H9 (cell line): ENCODE measurements around the gene MYO15B. TPM values are rescaled to one million over a fixed set of nuclear protein-coding genes. Genes with fewer than 3 reads are reported as not detected.

Source experiments
- DNase-seq: peaks from one replicate; pipeline ENCODE4 v3.0.0-alpha.2; 2017
- H2AFZ ChIP-seq: one replicate; pipeline ENCODE4 v1.6.1; 2013; ENCODE audit warnings: mild to moderate bottlenecking, low read length, control low read depth, moderate library complexity
- H2AK5ac ChIP-seq: 2 replicates; pipeline ENCODE4 v1.6.1; 2013; ENCODE audit warnings: low read length, control low read depth, mixed read lengths; ENCODE audit not compliant: insufficient read length
- H2BK120ac ChIP-seq: one replicate; pipeline ENCODE4 v1.6.1; 2013; ENCODE audit warnings: low read depth, mild to moderate bottlenecking, low read length, control low read depth, inconsistent platforms; ENCODE audit not compliant: poor library complexity, severe bottlenecking
- H2BK12ac ChIP-seq: 2 replicates; pipeline ENCODE4 v1.6.1; 2013; ENCODE audit warnings: low read length, control low read depth, mixed read lengths, low read depth; ENCODE audit not compliant: insufficient read length
- H2BK15ac ChIP-seq: 2 replicates; pipeline ENCODE4 v1.6.1; 2013; ENCODE audit warnings: low read depth, low read length, control low read depth
- H2BK20ac ChIP-seq: one replicate; pipeline ENCODE4 v1.6.1; 2013; ENCODE audit warnings: low read depth, mild to moderate bottlenecking, low read length, control low read depth, inconsistent platforms; ENCODE audit not compliant: poor library complexity, severe bottlenecking
- H2BK5ac ChIP-seq: 2 replicates; pipeline ENCODE4 v1.6.1; 2013; ENCODE audit warnings: low read length, control low read depth, mixed read lengths; ENCODE audit not compliant: insufficient read length
- H3K14ac ChIP-seq: 2 replicates; pipeline ENCODE4 v1.6.1; 2013; ENCODE audit warnings: low read length, control low read depth; ENCODE audit not compliant: insufficient read depth
- H3K18ac ChIP-seq: 2 replicates; pipeline ENCODE4 v1.6.1; 2013; ENCODE audit warnings: low read depth, mild to moderate bottlenecking, mixed read lengths, low read length, control low read depth; ENCODE audit not compliant: insufficient read length
- H3K23ac ChIP-seq: 2 replicates; pipeline ENCODE4 v1.6.1; 2013; ENCODE audit warnings: low read length, control low read depth, mixed read lengths, low read depth; ENCODE audit not compliant: insufficient read length
- H3K23me2 ChIP-seq: 2 replicates; pipeline ENCODE4 v1.6.1; 2013; ENCODE audit warnings: low read depth, mild to moderate bottlenecking, mixed read lengths, low read length, control low read depth; ENCODE audit not compliant: insufficient read length, poor library complexity, severe bottlenecking
- H3K27ac ChIP-seq: 2 replicates; pipeline ENCODE4 v1.5.1; 2013; ENCODE audit warnings: low read length, control low read depth, mixed read lengths, low read depth; ENCODE audit not compliant: insufficient read length
- H3K27me3 ChIP-seq: 2 replicates; pipeline ENCODE4 v1.6.1; 2013; ENCODE audit warnings: low read length, control low read depth, inconsistent platforms; ENCODE audit not compliant: insufficient read depth
- H3K4ac ChIP-seq: 2 replicates; pipeline ENCODE4 v1.6.1; 2013; ENCODE audit warnings: low read depth, mild to moderate bottlenecking, control low read depth, inconsistent platforms, low read length, moderate library complexity
- H3K4me1 ChIP-seq: 2 replicates; pipeline ENCODE4 v1.6.1; 2013; ENCODE audit warnings: low read length, control low read depth, inconsistent platforms; ENCODE audit not compliant: insufficient read depth
- H3K4me2 ChIP-seq: 2 replicates; pipeline ENCODE4 v1.6.1; 2013; ENCODE audit warnings: low read length, control low read depth, mixed read lengths; ENCODE audit not compliant: insufficient read length, insufficient read depth
- H3K56ac ChIP-seq: 2 replicates; pipeline ENCODE4 v1.6.1; 2013; ENCODE audit warnings: low read depth, mild to moderate bottlenecking, mixed read lengths, low read length, control low read depth; ENCODE audit not compliant: insufficient read length
- H3K79me1 ChIP-seq: 2 replicates; pipeline ENCODE4 v1.6.1; 2013; ENCODE audit warnings: low read depth, mild to moderate bottlenecking, moderate library complexity, low read length, control low read depth, inconsistent platforms; ENCODE audit not compliant: insufficient read depth, poor library complexity, severe bottlenecking
- H3K79me2 ChIP-seq: 2 replicates; pipeline ENCODE4 v1.6.1; 2013; ENCODE audit warnings: low read length, control low read depth, inconsistent platforms; ENCODE audit not compliant: insufficient read depth
- H3K9ac ChIP-seq: 2 replicates; pipeline ENCODE4 v1.6.1; 2013; ENCODE audit warnings: low read length, control low read depth, mixed read lengths; ENCODE audit not compliant: insufficient read length; ENCODE audit errors: extremely low read depth
- H3K9me3 ChIP-seq: one replicate; pipeline ENCODE4 v1.6.1; 2013; ENCODE audit warnings: low read depth, low read length, inconsistent platforms; ENCODE audit not compliant: control insufficient read depth
- H3T11ph ChIP-seq: one replicate; pipeline ENCODE4 v1.6.1; 2013; ENCODE audit warnings: mild to moderate bottlenecking, low read length, control low read depth, inconsistent platforms
- H4K20me1 ChIP-seq: one replicate; pipeline ENCODE4 v1.6.1; 2013; ENCODE audit not compliant: control insufficient read depth, insufficient read length, insufficient read depth
- H4K5ac ChIP-seq: 2 replicates; pipeline ENCODE4 v1.6.1; 2013; ENCODE audit warnings: low read depth, mild to moderate bottlenecking, mixed read lengths, low read length, control low read depth; ENCODE audit not compliant: insufficient read length
- H4K8ac ChIP-seq: replicated peaks from 2 replicates; pipeline ENCODE4 v1.6.1; 2013; ENCODE audit warnings: low read length, control low read depth, mixed read lengths, low read depth; ENCODE audit not compliant: insufficient read length
- H4K91ac ChIP-seq: 2 replicates; pipeline ENCODE4 v1.6.1; 2013; ENCODE audit warnings: low read depth, mild to moderate bottlenecking, moderate library complexity, mixed read lengths, low read length, control low read depth; ENCODE audit not compliant: insufficient read length
- H3K27ac Mint-ChIP-seq, 3 experiments: 2 replicates in 2 of 3; 3 replicates in 1 of 3; pipeline ENCODE4 v1.8.0; 2020 to 2021; ENCODE audit warnings: mixed read lengths in 3 of 3, mild to moderate bottlenecking in 1 of 3, moderate library complexity in 1 of 3
- H3K27me3 Mint-ChIP-seq: 2 replicates; pipeline ENCODE4 v1.8.0; 2021; ENCODE audit warnings: low read depth, mild to moderate bottlenecking, moderate library complexity, mixed read lengths
- H3K36me3 Mint-ChIP-seq, 3 experiments: 2 replicates in 2 of 3; 3 replicates in 1 of 3; pipeline ENCODE4 v1.8.0; 2020 to 2021; ENCODE audit warnings: low read depth in 3 of 3, mixed read lengths in 3 of 3; ENCODE audit not compliant: insufficient read depth in 1 of 3
- H3K4me1 Mint-ChIP-seq, 2 experiments: 2 replicates each; pipeline ENCODE4 v1.8.0; 2020; ENCODE audit warnings: mixed read lengths in 2 of 2
- H3K4me3 Mint-ChIP-seq, 2 experiments: 2 replicates in 1 of 2; 3 replicates in 1 of 2; pipeline ENCODE4 v1.8.0; 2020 to 2021; ENCODE audit warnings: mild to moderate bottlenecking in 2 of 2, mixed read lengths in 2 of 2, moderate library complexity in 1 of 2
- H3K9me3 Mint-ChIP-seq, 2 experiments: 2 replicates in 1 of 2; 3 replicates in 1 of 2; pipeline ENCODE4 v1.8.0; 2020; ENCODE audit warnings: mild to moderate bottlenecking in 2 of 2, mixed read lengths in 2 of 2, moderate library complexity in 1 of 2
- WGBS: extraction: QIAGEN DNeasy Blood & Tissue Kit; methylation state at CpG from one replicate; pipeline ENCODE4 v1.1.7; 2013; ENCODE audit warnings: missing lambda C conversion rate, low lambda C conversion rate, mixed read lengths; ENCODE audit not compliant: insufficient read length; ENCODE audit errors: extremely low coverage; 5-methylcytosine and 5-hydroxymethylcytosine counted together
- total RNA-seq: library from RNA; stranded (reverse); gene quantifications from 2 replicates; pipeline ENCODE4 v1.2.1, GENCODE V29; 2021
- TF ChIP-seq, protein P1 (sequence below): fragments of 200-600 bp; sonication (generic); conservative IDR thresholded peaks from 3 replicates; pipeline ENCODE4 v1.8.0; 2021; ENCODE audit warnings: antibody characterized with exemption, mild to moderate bottlenecking

MYO15B gene
- total RNA-seq, 1 experiment from 2014 or later, result 41.9 TPM

DNA sequence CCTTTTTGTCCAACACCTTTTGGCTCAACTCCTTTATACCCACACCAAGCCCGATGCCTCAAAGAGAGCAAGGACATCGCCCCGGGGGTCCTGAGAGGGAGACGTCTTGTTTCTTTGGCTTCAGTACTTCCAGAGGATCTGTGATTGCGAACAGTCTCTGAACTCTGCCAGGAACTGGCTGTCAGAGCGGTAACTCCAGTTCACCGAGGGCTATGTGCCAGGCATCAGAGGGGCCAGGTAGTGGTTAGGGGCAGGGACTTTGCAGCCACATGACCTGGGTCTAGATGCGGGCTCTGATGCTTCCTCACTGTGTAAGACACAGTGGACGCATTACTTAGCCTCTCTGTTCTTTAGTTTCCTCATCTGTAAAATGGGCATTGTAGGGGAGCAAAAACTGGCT is 40.5 kb upstream of the MYO15B start:
- Histone ChIP-seq H4K5ac (no peak overlapping the region), H3K79me1 (no peaks in the 10 kb centered on the region), H4K20me1 (no peaks in the 10 kb centered on the region), H2AFZ (no peak overlapping the region), H3K4me2 (no peak overlapping the region), H2BK5ac (no peak overlapping the region), H2BK12ac (no peak overlapping the region), H2AK5ac (no peak overlapping the region), H3K27me3 (no peaks in the 10 kb centered on the region), H2BK15ac (no peak overlapping the region), H3K56ac (no peak overlapping the region), H3K23ac (no peak overlapping the region), H3K9ac (no peak overlapping the region), H3K27ac (no peak overlapping the region), H4K8ac (no peak overlapping the region), H3K4ac (no peak overlapping the region), H3T11ph (no peak overlapping the region), H2BK20ac (no peak overlapping the region), H3K18ac (no peak overlapping the region), H3K14ac (no peak overlapping the region), H4K91ac (no peak overlapping the region), H3K79me2 (no peaks in the 10 kb centered on the region), H2BK120ac (no peak overlapping the region), H3K23me2 (peaks cover 5% of the 10 kb centered on the region), H3K9me3 (no peaks in the 10 kb centered on the region), H3K4me1 (peaks cover 4% of the 10 kb centered on the region; the same call in 1 of the 2 replicates)
- DNase-seq, result no peak
- H3K4me3 Mint-ChIP-seq, result no peak overlapping the region
- no peak overlapping the region for H3K27ac Mint-ChIP-seq
- no CpG with 5 or more reads among the region's 9 CpGs for WGBS
- no peaks in the 10 kb centered on the region for H3K9me3 Mint-ChIP-seq
- H3K27me3 Mint-ChIP-seq, result no peaks in the 10 kb centered on the region
- peaks cover 29 to 43% of the 10 kb centered on the region in 2 experiments for H3K4me1 Mint-ChIP-seq
- TF ChIP-seq, protein P1, sequence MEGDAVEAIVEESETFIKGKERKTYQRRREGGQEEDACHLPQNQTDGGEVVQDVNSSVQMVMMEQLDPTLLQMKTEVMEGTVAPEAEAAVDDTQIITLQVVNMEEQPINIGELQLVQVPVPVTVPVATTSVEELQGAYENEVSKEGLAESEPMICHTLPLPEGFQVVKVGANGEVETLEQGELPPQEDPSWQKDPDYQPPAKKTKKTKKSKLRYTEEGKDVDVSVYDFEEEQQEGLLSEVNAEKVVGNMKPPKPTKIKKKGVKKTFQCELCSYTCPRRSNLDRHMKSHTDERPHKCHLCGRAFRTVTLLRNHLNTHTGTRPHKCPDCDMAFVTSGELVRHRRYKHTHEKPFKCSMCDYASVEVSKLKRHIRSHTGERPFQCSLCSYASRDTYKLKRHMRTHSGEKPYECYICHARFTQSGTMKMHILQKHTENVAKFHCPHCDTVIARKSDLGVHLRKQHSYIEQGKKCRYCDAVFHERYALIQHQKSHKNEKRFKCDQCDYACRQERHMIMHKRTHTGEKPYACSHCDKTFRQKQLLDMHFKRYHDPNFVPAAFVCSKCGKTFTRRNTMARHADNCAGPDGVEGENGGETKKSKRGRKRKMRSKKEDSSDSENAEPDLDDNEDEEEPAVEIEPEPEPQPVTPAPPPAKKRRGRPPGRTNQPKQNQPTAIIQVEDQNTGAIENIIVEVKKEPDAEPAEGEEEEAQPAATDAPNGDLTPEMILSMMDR, result no peak
- peaks cover 0 to 16% (median 4%) of the 10 kb centered on the region in 3 experiments; a peak in 3 of 7 replicates for H3K36me3 Mint-ChIP-seq
